Fibroblast of gingiva (primary cell): ENCODE measurements around the gene TRPM6.
"Not testable (repeated sequence)": the region's sequence is repeated elsewhere in the genome, so short reads cannot be mapped to it uniquely, and the experiment has no call there.

ENCODE experiments used
- DNase-seq: peaks from one replicate; pipeline ENCODE4 v3.0.0-alpha.2; 2011; ENCODE audit warnings: low read depth

Gene TRPM6

DNA sequence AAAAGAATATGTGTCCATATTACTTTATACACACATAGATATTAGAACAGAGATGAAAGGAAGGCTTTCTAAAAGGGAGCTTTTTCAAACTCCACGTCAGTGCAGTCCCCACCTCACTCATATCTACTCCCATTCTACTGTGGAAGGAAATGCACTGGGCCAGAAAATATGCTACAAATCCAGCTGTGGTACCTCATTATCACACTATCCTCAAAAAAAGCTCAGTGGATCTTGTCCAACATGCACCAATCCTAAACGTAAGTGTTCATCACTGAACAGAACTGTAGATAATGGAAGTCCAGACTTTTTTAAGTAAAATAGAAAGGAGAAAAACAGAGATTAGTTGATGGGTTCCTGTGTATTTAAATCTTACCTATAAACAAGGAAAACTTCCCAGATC, 27.9 kb downstream of the TRPM6 start:
- no peak for DNase-seq

DNA sequence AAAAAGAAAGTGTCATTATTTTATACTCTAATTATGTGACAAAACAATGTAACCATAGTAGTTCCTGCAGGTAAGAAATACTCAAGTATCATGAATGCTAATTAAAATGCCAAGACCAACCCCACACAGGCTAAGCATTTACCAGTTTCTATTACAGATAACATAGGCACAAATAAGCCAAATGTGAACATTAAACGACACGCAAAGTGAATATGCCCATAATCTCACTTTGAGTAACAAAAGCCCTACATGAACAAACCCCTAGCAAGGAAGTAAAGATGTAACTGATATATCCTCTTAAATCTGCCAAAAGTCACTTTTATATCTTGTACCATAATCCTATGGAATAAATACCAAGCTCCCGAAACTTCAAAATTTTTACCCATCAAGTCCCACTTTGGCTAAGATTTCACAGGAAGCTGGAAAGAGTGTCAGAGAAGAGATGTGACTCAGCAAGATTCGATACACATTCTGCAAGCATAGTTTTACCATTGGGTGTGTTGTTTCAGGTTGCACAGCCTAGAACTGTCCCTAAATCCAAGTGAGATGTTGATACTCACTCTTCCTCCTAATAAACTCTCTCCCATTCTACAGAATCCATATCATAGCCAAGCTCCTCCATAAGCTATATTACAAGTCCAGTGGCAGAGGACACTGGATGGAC, 28.8 kb downstream of the TRPM6 start:
- DNase-seq: no peak

DNA sequence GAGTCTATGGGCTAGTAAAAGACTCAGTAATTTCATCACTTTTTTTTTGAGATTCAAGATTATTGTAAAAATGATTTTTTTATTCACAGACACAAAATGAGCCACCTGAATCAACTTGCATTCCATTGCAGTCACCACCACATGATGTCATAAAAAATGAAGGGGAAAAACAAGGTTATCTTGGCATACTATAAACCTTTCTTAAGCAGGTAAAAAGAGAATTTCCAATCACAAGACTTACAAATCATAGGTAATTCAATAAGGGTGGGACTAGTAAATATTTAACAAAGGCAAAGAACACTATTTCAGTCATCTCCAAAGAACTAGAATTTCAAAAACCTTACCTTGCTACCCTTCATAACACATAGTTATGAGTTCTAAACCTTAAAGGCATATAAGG, 30.7 kb downstream of the TRPM6 start:
- no peak for DNase-seq

DNA sequence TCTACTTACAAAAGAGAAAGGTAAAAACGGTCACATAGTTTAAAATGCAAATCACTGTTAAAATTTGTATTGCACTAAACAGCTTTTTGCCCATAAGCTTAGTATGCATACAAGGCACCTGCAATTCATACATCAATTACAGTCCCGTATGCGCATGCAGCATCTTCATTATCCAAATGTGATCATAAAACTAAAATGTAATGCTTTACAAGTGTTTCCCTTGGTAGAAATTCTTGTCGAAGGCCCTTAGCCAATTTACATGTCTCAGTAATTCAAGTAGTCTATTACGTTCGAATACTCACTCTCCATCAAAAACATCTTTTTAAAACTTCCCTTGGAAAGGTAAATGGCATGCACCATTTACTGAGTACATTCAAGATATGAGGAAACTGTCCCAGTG, 32.6 kb downstream of the TRPM6 start:
- DNase-seq: no peak

DNA sequence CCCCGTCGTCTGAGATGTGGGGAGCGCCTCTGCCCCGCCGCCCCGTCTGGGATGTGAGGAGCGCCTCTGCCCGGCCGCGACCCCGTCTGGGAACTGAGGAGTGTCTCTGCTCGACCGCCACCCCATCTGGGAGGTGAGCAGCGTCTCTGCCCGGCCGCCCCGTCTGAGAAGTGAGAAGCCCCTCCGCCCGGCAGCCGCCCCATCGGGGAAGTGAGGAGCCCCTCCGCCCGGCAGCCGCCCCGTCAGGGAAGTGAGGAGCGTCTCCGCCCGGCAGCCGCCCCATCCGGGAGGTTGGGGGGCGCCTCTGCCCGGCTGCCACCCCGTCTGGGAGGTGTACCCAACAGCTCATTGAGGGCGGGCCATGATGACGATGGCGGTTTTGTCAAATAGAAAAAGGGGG, 34.7 kb downstream of the TRPM6 start:
- not testable (repeated sequence) for DNase-seq

DNA sequence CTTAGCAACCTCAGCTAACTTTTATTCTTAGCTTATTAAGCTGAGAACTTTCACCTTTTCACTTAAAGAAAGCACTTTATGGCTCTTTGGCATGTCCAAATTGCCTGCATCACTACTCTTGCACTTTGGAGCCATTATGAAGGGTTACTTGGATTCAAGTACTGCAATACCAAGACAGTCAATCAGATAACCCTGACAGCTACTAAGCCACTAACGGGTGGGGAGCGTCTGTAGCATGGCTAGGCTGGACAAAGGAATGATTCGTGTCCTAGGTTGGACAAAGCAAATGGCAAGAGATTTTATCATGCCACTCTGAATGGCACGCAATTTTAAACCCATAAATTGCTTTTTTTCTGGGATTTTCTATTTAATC, 39.6 kb downstream of the TRPM6 start:
- no peak for DNase-seq

DNA sequence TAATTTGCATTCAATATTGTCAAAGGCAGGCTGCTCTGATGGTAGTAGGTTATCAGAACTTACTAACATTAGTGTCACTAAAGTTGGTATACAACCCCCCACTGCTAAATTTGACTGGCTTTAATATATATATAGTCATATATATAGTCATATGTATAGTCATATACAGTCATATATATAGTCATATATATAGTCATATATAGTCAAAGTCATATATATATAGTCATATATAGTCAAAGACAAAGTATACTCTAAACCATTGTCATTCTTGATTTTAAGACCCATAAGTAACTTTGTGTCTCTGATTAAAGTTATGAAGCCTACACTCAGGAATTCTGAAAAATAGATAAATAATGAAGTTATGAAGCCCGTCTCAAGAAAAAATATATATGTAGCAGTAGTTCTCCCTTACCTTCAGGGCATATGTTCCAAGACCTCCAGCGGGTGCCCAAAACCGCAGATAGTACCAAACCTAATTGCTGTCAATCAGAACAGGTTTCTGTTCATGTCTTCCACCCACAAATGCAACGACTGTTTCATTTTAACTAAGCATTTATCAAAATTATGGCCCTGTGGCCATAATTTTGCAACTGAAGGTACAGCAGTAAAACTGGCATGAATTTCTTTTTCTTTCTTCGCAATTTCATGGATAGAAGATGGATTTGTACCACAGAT, 40.1 kb downstream of the TRPM6 start:
- DNase-seq: no peak

DNA sequence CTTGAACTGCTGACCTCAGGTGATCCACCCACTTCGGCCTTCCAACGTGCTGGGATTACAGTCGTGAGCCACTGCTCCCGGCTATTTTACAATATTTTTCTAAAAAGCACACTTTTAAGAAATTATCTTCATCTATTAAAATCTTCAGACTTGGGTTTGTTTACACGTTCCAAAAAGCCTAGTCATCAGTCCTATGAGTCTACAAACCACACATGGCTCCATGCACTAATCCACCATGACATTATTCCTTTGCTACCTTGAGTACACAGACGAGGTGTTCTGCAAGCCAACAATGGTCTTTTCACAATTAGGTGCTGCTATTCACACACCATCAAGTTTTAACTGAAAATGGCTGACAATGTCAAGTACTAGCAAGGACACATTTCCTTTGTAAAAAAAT, 41.0 kb downstream of the TRPM6 start:
- DNase-seq: no peak

DNA sequence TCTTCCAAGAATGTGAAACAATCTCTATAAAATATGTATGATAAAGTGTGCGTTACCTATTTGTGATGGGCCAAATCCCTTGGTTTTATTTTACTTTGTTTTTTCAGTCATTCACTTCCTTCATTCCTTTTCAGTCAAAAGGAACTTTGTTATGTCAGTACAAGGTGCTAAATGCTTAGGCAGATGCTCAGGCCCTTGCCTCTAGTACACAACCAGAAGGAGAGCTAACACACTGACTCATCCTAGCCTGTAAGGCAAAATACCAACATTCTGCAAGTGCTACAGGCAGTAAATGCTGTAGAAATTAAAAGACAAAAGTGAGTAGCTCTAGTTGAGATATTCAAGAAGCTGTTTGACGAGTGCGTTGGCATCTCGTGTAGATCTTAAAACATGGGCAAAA, 49.4 kb downstream of the TRPM6 start:
- DNase-seq: no peak

DNA sequence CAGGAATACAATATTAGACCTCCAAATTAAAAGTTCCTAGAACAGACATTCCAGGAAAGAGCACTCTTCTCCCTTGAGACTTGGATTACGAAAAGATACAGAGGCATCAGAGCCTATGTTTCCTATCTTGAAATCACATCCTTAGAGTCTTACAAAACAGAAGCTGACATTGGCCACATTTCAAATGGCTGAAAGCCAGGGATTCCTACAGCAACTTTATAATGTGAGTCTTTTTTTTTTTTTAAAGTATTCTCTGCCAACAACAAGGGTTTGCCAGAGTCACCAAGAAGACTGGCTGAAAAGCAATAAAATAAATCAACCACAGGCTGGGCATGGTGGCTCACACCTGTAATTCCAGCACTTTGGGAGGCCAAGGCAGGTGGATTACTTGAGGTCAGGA, 63.1 kb downstream of the TRPM6 start:
- peak; percentile 96 for DNase-seq

DNA sequence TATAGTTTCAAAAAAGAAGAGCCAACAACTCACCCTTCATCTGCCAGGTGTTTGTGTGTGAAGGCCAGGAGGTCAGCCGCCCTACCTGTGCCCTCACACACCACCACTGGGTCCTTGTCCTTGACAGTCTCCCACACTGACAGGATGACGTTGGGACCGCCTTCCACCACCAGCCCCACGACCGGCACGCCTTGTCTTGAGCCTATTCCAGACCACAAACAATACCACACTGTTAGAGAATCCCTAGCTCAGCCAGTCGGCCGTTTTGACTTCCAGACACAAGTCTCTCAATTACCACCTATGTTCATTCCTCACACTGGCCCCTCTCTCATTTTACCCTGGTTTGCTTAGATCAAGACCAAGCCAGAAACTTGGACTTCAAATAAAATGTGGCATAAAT, 66.1 kb downstream of the TRPM6 start:
- DNase-seq: no peak

DNA sequence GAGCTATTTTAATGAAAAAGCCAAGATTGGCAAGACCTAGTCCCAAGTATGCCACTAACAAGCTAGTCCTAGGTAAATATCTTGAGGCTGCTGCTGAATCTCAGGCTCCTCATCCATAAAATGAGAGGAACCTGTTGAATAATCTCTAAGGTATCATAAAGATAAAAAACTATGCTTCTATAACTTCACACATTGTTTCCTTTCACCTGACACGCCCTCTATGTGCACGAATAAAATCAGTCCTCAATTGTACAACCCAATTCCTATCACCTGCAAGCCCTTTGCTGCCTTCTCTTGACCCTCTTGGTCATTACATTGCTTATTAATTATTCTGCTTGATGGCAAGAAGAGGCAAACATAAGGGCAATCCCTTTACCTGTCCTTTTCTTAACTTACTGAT, 69.9 kb downstream of the TRPM6 start:
- DNase-seq: no peak

DNA sequence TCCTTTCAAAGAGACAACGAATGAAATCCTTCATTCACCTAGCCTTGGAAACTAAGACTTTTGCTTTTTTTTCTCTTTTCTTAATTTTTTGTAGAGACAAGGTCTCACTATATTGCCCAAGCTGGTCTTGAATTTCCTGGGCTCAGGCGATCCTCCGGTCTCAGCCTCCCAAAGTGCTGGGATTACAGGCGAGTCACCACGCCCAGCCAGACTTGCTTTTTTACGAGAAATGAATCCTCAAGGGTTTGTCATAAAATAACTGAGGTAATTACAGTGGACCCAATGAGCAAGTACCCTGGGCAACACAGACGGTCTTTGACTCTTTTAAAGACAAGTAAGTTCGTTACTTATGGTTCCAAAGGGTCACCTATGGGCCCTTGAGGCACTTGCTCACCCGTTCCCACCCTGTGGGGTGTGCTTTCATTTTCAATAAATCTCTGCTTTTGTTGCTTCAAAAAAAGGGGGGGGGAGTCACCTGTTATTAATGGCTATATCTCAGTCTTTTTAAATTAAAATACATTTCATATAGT, 70.4 kb downstream of the TRPM6 start:
- no peak for DNase-seq

DNA sequence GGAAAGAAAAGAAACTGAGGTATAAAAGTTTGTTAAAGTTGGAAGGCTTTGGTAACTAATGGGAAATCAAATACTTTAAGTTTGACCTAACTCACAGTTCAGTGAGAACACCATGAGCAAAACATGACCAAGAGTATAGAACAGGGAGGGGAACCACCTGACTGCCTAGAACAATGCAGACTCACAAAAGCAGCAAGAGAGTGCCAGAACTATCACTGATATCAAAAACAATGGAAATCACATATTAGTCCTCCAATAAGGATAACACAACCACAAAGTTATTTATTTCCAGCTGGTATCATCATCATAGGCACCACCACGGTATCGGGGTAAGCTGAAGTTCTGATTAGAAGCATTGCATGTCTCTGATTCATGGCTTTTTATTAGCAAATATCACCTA, 77.5 kb downstream of the TRPM6 start:
- DNase-seq: no peak

DNA sequence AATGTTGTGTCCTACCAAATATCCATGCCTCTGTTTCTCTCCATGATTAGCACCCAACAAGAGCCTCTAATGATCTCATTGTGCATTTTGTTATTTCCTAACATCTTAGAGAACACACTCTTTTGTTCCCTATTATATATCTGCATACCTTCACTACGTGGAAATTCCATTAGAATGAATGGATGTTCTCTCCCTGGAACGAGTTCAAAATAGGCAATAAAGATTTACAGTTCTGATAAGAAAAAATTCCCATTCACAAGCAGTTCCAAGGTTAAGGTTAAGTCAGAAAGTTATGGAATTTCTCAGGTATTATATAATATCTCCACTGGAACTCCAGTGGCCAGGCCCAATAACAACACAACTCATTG, 83.7 kb downstream of the TRPM6 start:
- DNase-seq: no peak

DNA sequence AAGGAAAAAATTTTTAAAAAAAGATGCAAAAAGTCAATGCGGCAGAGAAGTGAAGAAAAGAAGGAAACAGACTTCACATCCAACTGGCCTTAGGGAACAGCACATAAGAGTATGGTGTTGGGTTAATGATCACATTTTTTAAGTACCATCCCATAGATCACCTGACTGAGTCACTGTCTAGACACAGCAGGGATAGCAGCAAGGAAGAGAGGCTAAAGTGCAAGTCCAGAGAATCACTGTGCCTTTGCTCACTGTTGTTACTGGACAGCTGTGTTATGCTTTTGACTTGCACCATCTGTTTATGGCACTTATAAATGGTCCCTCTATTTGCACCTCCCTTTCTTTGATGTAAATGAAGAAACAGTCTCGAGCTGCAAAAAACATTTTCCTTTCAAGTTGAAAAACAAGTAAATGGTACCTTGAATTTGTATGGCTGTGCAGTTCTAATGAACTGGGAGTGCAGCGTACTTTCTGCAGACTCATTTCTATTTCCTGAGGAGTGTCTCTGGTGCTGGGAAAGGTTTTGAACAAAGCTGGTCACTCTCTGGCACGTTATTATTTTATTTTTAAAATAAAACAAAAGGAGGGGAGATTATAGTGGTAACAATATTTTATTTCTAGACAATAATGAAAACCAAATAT, 84.2 kb downstream of the TRPM6 start:
- DNase-seq: no peak

DNA sequence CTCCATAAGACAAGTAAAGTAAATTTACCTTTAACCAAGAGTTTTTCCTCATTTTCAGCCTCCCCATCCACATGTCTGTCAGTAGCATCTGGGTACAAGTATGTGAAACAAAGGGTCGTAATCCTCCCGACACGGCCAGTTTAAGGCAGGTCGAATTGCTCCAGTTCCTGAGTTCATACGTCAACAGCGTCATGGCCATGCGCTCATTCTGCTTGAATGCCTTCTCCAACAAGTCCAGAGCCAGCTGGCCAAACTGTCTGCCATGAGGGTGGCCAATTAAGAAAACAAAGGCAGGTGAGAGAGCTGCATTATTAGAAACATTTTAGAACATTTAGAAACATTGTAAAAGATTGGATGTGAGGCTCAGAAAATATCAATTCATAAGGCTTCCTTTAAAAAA, 87.5 kb downstream of the TRPM6 start:
- no peak for DNase-seq

DNA sequence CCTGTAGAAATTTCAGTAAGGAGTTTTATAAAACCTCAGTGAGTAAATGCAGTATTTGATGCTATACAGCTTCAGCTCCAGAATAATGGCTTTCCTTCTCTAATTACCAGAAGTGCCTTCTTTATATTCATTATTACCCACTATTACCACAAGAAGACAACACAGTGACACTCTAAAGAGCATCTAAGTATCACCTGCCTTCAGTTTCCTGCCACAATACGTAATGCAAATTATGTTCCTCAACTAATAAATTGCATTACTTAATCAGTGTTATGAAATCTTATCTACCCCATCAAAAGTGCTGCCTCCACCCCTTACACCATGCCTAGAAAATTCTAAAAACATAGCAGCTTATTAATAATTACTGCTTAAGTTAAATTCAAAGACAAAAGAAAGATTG, 91.9 kb downstream of the TRPM6 start:
- no peak for DNase-seq

DNA sequence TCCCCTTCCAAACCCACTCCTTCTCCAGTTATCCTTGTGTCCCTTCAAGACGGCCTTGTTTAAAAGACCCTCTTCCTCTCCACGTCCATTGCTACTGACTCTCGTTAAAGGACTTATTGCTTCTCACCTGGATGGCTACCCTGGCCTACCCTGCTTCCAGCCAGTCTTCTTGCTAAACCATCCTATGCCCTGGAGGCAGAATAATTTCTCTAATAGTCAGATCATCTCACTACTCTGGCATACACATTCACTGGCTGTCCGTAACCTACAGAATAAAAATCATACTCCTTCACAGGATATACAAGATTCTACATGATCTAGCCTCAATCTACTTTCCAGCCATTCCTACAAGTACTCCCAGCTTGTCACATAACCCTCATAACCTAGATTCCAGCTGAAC, 92.6 kb downstream of the TRPM6 start:
- no peak for DNase-seq

DNA sequence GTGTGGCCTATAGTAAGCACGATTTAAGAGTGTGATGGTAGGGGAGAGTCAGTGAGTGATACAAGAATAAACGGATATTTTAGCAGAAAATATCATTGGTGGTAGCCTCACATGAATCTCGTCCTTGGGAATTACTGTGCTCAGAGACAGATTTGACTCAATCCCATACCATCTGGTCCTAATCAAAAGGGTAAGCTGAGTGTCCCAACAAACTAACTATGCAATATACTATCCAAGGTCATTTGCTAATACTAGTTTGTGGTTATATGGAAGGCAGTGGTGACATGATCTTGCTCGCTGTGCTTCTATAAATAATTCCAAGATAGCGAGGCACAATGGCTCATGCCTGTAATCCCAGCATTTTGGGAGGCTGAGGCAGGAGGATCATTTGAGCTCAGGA, 103.2 kb downstream of the TRPM6 start:
- DNase-seq: peak; percentile 81

DNA sequence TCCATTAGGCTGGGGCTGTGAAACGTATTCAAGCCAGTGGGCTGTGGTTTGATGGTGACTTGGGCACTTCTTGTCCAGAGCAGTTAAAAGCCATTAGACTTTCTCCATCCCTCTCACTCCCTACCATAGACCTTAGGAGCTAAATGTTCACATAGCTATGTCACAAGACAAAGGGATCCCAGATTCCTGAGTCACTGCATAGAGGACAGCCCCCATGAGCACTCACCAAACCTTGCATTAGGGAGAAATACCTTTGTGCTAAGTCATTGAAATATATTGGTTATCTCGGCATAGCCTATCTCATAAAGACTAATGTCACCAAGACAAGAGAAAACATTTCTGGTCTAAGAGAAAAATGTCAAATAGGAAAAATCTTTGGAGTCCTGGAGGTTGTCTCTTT, 104.3 kb downstream of the TRPM6 start:
- peak; percentile 57 for DNase-seq

DNA sequence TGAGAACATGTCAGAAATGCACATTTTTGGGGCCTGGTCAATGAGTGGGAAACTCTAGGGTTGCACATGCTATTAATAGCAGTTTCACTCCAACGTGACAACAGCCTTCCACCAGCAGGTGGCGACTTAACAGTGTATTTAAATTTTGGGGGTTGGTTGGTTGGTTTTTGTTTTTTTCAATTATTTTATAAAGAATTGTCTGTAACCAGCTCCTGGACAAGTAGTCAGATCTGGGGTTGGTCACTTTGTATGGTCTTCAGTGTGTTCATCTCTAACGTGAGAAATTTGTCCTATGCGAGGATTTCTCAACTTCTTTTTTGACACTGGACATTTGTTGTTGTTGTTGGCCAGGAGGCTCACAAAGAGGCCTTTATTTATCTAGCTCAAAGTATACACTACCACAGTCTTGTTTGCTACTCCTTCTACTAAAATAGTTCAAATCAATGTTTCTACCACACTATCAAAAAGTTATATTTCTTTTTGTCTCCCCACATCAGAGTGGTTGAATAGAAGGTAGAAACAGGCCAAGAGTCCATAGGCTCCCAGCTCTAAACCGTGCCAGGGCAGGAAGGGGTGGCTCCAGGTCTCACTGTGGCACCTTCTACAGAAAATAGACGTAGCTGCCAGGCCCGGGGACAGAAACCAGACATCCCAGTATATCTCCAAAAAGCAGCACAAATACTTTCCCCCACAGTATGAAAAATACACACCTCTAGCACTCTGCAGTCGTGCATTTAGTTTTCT, 110.4 kb downstream of the TRPM6 start:
- DNase-seq: peak; percentile 36

DNA sequence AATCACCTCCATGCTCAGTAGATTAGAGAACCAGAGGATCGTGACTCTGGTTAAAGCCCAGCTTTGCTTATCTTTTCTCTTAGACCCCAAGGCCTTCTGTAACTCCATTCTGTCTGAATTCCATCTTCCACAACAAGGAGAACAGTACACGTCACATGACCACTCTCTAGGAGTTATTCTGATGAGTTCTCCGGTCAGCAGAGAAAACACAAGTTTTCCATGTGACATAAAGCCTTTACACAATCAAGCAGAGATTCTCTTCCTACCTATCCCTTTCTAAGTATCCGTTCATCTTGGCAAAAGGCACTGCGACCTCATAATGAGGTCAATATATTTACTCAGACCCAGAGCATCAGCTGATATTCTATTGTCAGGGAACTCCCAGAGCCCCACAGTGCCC, 112.3 kb downstream of the TRPM6 start:
- no peak for DNase-seq
